AG04450 (cell line): ENCODE measurements around the gene PTCHD1. TPM values are rescaled to one million over a fixed set of nuclear protein-coding genes. Genes with fewer than 3 reads are reported as not detected.

Experiments
- CTCF ChIA-PET: fragments of 300-600, 350-600 bp; formaldehyde crosslinking; extraction: SDS; loops from one replicate; lab custom pipeline; 2022; ENCODE audit warnings: antibody characterized with exemption, inconsistent platforms; lab: Charles Lee
- POLR2A ChIA-PET: fragments of 350-600 bp; formaldehyde crosslinking; extraction: SDS; loops from one replicate; lab custom pipeline; 2021; ENCODE audit warnings: antibody characterized with exemption, inconsistent platforms; lab: Yijun Ruan, JAX
- DNase-seq: peaks from one replicate; pipeline ENCODE4 v3.0.0-alpha.2; 2011; ENCODE audit warnings: low read depth, low spot score
- H3K27ac ChIP-seq: one replicate; pipeline ENCODE4 v1.5.1; 2012; ENCODE audit warnings: low read depth, low read length, control low read depth
- H3K27me3 ChIP-seq: one replicate; pipeline ENCODE4 v1.6.0; 2012; ENCODE audit warnings: low read length; ENCODE audit not compliant: control insufficient read depth, insufficient read depth
- H3K4me3 ChIP-seq: 2 replicates; pipeline ENCODE4 v1.5.1; 2011; ENCODE audit warnings: mild to moderate bottlenecking, low read depth, low read length, control low read depth
- H3K9me3 ChIP-seq: 2 replicates; pipeline ENCODE4 v1.5.1; 2012; ENCODE audit warnings: low read length; ENCODE audit not compliant: control insufficient read depth, insufficient read depth
- CTCF ChIP-seq: IDR thresholded peaks from 2 replicates; pipeline ENCODE4 v1.5.1; 2011; ENCODE audit warnings: low read depth, low read length, control low read depth, inconsistent platforms
- polyA minus RNA-seq: library from RNA; depleted of rRNA, polyadenylated mRNA; stranded (reverse); fragments of >200 nt; gene quantifications from 2 replicates; pipeline ENCODE4 v1.2.3, GENCODE V29; 2011; rRNA and poly(A)+ RNA removed
- polyA plus RNA-seq: library from polyadenylated mRNA; depleted of rRNA; stranded (reverse); fragments of >200 nt; gene quantifications from 2 replicates; pipeline ENCODE4 v1.2.3, GENCODE V29; 2011; rRNA removed

PTCHD1 gene
- polyA plus RNA-seq (not detected in 2 replicates), polyA minus RNA-seq (not detected in 2 replicates)

- CTCF ChIA-PET: no interaction called here
- no peak for TF ChIP-seq CTCF
- no peak within 1 kb of the TSS for H3K27ac ChIP-seq
- H3K27me3 ChIP-seq: peaks cover 26% of the 10 kb centered on the region
- POLR2A ChIA-PET: no interaction called here
- no peaks in the 10 kb centered on the region for H3K9me3 ChIP-seq
- DNase-seq: no peak
- H3K4me3 ChIP-seq: no peak within 1 kb of the TSS
Observed at GRCh38 chrX:23334848-23335599, at the start of gene PTCHD1. PTCHD1 (plus strand) TSS chrX:23334849; CDS start chrX:23334876, 27 bp downstream.

- Histone ChIP-seq H3K27me3 (no peaks in the 10 kb centered on the region), H3K4me3 (no peak overlapping the region), H3K27ac (no peak overlapping the region), H3K9me3 (no peaks in the 10 kb centered on the region)
- no peak for TF ChIP-seq CTCF
- CTCF ChIA-PET: no interaction called here
- DNase-seq: no peak
- POLR2A ChIA-PET: no interaction called here
Observed at GRCh38 chrX:23286731-23287130, 47.9 kb upstream of the PTCHD1 start.

GRCh38 chrX:23287191-23287725, 47.4 kb upstream of the PTCHD1 start:
- H3K4me3 ChIP-seq: no peak overlapping the region
- no peaks in the 10 kb centered on the region for H3K9me3 ChIP-seq
- H3K27me3 ChIP-seq: no peaks in the 10 kb centered on the region
- CTCF ChIA-PET: no interaction called here
- POLR2A ChIA-PET: no interaction called here
- H3K27ac ChIP-seq: no peak overlapping the region
- no peak for TF ChIP-seq CTCF
- DNase-seq: no peak

GRCh38 chrX:23292354-23292987, 42.2 kb upstream of the PTCHD1 start:
- Histone ChIP-seq H3K4me3 (no peak overlapping the region), H3K9me3 (no peaks in the 10 kb centered on the region), H3K27ac (no peak overlapping the region), H3K27me3 (no peaks in the 10 kb centered on the region)
- DNase-seq: no peak
- ChIA-PET CTCF (no interaction called here), POLR2A (no interaction called here)
- no peak for TF ChIP-seq CTCF
